CD4-positive, alpha-beta T cell treated with Interleukin-12 subunit alpha and Interleukin-12 subunit beta, for 1 hour (primary cell): ENCODE results near the gene FAM20A.

Source experiments
- DNase-seq: peaks from one replicate; pipeline ENCODE4 v3.0.0-alpha.2; 2020

The FAM20A gene

GRCh38 chr17:68489919-68490318, 111.2 kb downstream of the FAM20A start:
- no peak for DNase-seq
